ENCODE data around the gene OSMR.

DNA sequence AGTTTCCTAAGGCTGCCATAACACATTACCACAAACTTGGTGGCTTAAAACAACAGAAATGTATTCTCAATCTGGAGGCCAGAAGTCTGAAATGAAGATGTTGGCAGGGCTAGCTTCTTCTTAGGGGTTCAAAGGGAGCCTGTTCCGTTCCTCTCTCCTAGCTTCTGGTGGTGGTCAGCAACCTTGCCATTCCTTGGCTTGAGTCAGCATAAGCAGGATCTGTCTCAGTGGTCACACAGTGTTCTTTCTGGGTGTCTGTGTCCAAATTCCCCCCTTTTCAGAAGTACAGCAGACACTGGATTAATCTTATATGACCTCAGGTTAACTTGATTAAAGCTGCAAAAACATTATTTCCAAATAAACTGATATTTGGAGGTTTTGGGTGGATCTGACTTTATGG is 2.1 kb upstream of the OSMR start:
- TF ChIP-seq, protein P1, sequence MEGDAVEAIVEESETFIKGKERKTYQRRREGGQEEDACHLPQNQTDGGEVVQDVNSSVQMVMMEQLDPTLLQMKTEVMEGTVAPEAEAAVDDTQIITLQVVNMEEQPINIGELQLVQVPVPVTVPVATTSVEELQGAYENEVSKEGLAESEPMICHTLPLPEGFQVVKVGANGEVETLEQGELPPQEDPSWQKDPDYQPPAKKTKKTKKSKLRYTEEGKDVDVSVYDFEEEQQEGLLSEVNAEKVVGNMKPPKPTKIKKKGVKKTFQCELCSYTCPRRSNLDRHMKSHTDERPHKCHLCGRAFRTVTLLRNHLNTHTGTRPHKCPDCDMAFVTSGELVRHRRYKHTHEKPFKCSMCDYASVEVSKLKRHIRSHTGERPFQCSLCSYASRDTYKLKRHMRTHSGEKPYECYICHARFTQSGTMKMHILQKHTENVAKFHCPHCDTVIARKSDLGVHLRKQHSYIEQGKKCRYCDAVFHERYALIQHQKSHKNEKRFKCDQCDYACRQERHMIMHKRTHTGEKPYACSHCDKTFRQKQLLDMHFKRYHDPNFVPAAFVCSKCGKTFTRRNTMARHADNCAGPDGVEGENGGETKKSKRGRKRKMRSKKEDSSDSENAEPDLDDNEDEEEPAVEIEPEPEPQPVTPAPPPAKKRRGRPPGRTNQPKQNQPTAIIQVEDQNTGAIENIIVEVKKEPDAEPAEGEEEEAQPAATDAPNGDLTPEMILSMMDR (conservative IDR thresholded peaks at IDR 0.05; ENCODE audit: low read length): no peak
- TF ChIP-seq EZH2phosphoT487 (IDR thresholded peaks at IDR 0.05; ENCODE audit: borderline replicate concordance, low read depth, low read length): no peak

Data from OCI-LY7 (cell line).